ENCODE data around the gene INF2.

The INF2 gene

DNA sequence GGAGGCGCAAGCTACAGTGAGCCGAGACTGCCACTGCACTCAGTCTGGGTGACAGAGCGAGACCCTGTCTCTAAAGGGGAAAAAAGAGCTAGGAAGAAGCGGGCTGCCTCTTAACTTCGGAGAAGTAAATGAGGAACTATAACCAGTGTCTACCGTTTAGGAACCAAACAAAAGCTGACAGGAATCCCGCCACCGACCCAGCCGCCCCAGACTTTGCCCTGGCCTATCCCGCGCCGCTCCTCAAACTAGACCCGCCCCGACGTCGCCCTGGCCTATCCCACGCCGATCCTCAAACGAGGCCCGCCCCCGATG lies 63.0 kb downstream of the INF2 start:
- H3K4me3 ChIP-seq (ENCODE audit: low read depth, low read length) = peak overlapping the region; percentile 59
- TF ChIP-seq, protein P1, sequence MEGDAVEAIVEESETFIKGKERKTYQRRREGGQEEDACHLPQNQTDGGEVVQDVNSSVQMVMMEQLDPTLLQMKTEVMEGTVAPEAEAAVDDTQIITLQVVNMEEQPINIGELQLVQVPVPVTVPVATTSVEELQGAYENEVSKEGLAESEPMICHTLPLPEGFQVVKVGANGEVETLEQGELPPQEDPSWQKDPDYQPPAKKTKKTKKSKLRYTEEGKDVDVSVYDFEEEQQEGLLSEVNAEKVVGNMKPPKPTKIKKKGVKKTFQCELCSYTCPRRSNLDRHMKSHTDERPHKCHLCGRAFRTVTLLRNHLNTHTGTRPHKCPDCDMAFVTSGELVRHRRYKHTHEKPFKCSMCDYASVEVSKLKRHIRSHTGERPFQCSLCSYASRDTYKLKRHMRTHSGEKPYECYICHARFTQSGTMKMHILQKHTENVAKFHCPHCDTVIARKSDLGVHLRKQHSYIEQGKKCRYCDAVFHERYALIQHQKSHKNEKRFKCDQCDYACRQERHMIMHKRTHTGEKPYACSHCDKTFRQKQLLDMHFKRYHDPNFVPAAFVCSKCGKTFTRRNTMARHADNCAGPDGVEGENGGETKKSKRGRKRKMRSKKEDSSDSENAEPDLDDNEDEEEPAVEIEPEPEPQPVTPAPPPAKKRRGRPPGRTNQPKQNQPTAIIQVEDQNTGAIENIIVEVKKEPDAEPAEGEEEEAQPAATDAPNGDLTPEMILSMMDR (IDR thresholded peaks at IDR 0.05; ENCODE audit: low read depth, low read length) = no peak

DNA sequence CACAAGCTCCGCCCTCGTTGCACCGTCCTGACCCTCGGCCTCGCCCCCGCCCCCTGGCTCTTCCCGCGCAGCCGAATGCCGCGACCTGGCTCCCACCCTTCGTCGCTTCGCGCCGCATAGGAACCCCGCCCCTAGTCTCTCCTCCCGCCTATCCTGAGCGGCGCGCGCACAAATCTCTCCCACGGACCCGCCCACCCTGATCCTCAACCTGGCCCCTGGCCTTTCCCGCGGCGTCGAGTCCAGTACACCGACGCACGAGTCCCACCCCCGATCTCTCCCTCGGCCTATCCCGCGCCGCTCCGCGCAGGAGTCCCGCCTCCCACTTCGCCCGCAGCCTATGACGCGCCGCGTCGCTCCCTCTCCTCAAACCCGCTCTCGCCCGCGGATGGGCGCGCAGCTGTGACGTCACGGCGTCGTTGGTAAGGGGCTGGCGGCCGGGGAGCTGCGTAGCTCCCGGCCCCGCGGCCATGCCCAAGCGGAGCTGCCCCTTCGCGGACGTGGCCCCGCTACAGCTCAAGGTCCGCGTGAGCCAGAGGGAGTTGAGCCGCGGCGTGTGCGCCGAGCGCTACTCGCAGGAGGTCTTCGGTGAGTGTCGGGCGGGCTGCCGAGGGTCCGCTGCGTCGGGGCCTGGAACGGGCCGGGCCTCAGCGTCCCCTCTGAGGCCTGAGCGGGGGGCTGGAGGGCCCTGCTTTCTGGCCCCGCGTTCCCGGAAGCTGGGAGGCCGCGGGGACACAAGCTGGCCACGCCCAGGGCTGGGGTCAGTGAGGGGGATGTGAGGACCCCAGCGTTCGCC lies 63.5 kb downstream of the INF2 start, which contains the start of gene SIVA1:
SIVA1 (plus strand) TSS at position 413 of the 793 bp plus-strand sequence; CDS start at position 468, 55 bp downstream.
- TF ChIP-seq, protein P1 (IDR thresholded peaks at IDR 0.05; ENCODE audit: low read depth, low read length) = no peak
- H3K4me3 ChIP-seq (ENCODE audit: low read depth, low read length) = peak within 1 kb of the TSS; percentile 88

DNA sequence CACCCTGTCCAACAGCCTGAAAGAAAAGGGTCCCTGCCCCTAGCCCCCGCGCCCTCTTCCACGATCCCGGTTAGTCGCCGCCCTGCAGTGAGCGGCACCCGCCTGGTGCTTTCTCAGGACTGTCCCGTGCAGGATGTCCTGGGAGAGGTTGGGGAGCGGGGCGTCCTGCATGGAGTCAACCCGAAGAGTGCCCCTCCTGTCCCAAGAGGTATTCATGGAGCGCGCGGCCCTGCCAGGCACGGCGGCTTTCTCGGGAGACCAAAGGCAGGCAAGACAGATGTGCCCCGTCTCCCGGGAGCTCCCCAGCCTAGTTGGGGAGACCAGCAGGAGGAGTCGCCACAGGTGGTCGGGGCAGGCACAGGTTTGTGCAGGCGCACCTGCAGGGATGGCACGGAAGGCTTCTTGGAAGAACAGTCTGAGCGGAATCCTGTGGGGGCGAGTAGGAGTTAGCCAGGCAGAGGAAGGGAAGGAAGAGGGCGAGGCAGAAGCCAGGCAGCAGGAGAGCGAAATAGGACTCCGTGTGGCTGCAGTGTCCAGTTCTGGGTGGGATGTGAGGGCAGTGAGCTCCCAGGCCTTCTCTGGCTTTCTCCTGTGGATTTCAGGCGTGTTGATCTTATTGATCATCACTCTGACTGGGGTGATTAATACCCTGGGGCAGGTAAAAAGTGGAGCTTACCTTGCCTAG lies 64.3 kb downstream of the INF2 start:
- H3K4me3 ChIP-seq (ENCODE audit: low read depth, low read length) = peak overlapping the region; percentile 88
- TF ChIP-seq, protein P1 (IDR thresholded peaks at IDR 0.05; ENCODE audit: low read depth, low read length) = no peak

DNA sequence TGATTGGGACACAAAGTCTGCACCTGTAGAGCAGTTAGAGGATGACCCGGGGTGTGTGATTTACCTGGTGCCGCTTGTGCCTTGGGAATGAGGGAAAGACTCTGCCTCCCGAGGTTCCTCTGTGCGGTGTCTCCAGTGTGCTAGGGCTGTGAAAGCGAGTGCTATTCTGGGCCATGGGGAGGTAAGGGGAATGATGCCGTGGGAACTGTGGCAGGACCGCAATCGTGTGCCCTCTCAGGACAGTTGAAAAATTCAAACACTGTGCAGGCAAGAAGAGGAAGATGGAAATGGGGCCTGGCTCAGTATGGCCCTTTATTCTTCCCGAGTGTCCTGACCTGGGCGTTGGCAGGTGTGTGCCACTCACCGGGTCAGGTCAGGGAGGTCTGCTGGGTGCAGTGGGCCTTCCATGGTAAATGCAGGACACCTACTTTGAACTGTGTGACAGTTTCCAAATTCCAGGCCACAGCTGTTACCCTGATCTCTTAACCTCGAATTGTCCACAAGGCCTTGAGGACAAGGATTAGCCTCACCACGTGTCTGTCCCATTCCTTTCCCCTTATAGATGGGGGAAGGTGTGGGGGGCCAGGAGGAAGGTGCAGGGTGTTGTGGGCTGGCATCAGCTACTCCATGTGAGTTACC lies 64.9 kb downstream of the INF2 start:
- TF ChIP-seq, protein P1 (IDR thresholded peaks at IDR 0.05; ENCODE audit: low read depth, low read length) = no peak
- peak overlapping the region; percentile 88 for H3K4me3 ChIP-seq (ENCODE audit: low read depth, low read length)

DNA sequence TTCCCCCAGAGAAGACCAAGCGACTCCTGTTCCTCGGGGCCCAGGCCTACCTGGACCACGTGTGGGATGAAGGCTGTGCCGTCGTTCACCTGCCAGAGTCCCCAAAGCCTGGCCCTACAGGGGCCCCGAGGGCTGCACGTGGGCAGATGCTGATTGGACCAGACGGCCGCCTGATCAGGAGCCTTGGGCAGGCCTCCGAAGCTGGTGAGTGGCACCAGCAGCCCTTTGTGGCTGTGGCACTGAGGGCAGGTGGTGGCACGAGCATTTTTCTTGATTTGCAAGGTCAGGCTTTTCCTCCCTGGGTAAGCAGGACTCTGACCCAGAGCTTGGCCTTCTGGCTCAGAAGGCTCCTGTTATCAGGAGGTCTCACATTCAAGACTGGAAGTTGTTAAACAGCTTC lies 66.2 kb downstream of the INF2 start:
- H3K4me3 ChIP-seq (ENCODE audit: low read depth, low read length) = no peak overlapping the region
- TF ChIP-seq, protein P1 (IDR thresholded peaks at IDR 0.05; ENCODE audit: low read depth, low read length) = no peak

DNA sequence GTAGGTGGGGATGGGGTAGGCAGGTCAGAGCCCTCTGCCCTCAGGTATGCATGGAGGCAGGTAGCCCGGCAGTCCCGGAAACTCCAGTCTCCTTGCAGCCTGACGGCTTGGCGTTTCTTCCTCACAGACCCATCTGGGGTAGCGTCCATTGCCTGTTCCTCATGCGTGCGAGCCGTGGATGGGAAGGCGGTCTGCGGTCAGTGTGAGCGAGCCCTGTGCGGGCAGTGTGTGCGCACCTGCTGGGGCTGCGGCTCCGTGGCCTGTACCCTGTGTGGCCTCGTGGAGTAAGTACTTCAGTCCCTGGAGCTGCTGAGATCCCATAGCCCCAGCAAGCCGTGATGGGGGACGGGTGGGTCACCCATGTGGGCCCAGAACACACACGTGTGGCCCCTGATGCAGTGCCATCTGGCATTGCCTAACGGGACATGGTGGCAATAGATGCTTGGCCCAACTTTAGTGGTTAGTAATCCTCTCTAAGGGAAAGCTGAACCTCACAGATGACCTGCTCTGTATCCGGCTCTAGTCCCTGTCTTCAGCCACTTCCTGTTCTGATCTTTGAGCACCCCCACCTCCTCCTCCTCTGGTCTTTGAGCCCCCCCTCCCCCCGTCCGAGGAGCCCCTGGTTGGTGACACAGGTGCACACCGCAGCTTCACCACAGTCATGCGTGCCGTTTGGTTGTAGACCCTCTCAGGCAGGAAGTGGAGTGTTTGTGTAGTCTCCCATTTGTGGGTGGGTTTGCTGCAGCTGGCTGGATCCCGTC lies 67.2 kb downstream of the INF2 start:
- H3K4me3 ChIP-seq (ENCODE audit: low read depth, low read length) = no peak overlapping the region
- TF ChIP-seq, protein P1 (IDR thresholded peaks at IDR 0.05; ENCODE audit: low read depth, low read length) = no peak
